Mesodermal cell (in vitro differentiated cells): ENCODE results near the gene TMEM11.
"Not testable (repeated sequence)": the region's sequence is repeated elsewhere in the genome, so short reads cannot be mapped to it uniquely, and the experiment has no call there.

Experiments used
- H3K27ac ChIP-seq: 2 replicates; pipeline ENCODE4 v1.7.0; 2013; ENCODE audit warnings: mild to moderate bottlenecking, low read depth, low read length, moderate library complexity; ENCODE audit not compliant: severe bottlenecking
- H3K36me3 ChIP-seq: 2 replicates; pipeline ENCODE4 v1.7.1; 2013; ENCODE audit warnings: mild to moderate bottlenecking, low read length, moderate library complexity; ENCODE audit not compliant: control insufficient read depth, insufficient read depth
- H3K4me1 ChIP-seq: one replicate; pipeline ENCODE4 v1.7.1; 2013; ENCODE audit warnings: mild to moderate bottlenecking, low read length; ENCODE audit not compliant: insufficient read depth, control insufficient read depth, poor library complexity, severe bottlenecking
- H3K4me3 ChIP-seq: 2 replicates; pipeline ENCODE4 v1.7.0; 2013; ENCODE audit warnings: low read length, control low read depth, mild to moderate bottlenecking; ENCODE audit not compliant: insufficient read depth, poor library complexity, severe bottlenecking; ENCODE audit errors: extremely low read depth
- H3K9me3 ChIP-seq: 2 replicates; pipeline ENCODE4 v1.7.1; 2013; ENCODE audit warnings: mild to moderate bottlenecking, low read length, moderate library complexity; ENCODE audit not compliant: control insufficient read depth
- WGBS, 2 experiments: methylation state at CpG; one replicate each; pipeline ENCODE4 v1.1.5; 2013; ENCODE audit warnings: missing lambda C conversion rate in 2 of 2; ENCODE audit not compliant: insufficient coverage in 2 of 2; 5-methylcytosine and 5-hydroxymethylcytosine counted together

Gene TMEM11

GRCh38 chr17:21194703-21195102, 19.3 kb downstream of the TMEM11 start:
- Histone ChIP-seq H3K27ac (no peak overlapping the region), H3K36me3 (peaks cover 70% of the 10 kb centered on the region), H3K9me3 (no peaks in the 10 kb centered on the region), H3K4me3 (no peak overlapping the region), H3K4me1 (peaks cover 3% of the 10 kb centered on the region)
- WGBS, 2 experiments, result 94 to 100% methylated on average over 3 of the region's 5 CpGs

GRCh38 chr17:21194226-21194625, 19.7 kb downstream of the TMEM11 start:
- Histone ChIP-seq H3K9me3 (no peaks in the 10 kb centered on the region), H3K4me3 (no peak overlapping the region), H3K4me1 (no peaks in the 10 kb centered on the region), H3K27ac (no peak overlapping the region), H3K36me3 (peaks cover 74% of the 10 kb centered on the region)
- 90 to 92% methylated on average over 7 to 8 of the region's 8 CpGs for WGBS, 2 experiments

- 87% methylated on average over 3 to 4 of the region's 5 CpGs for WGBS, 2 experiments
- peaks cover 78% of the 10 kb centered on the region for H3K36me3 ChIP-seq
These were observed 20.9 kb downstream of the TMEM11 start for GRCh38 chr17:21193031-21193430.

GRCh38 chr17:21192414-21192813, 21.5 kb downstream of the TMEM11 start:
- H3K27ac ChIP-seq, H3K9me3 ChIP-seq, H3K4me3 ChIP-seq, H3K4me1 ChIP-seq: not testable (repeated sequence)
- WGBS, 2 experiments, result 93 to 94% methylated on average over 5 to 7 of the region's 7 CpGs
- H3K36me3 ChIP-seq, result peaks cover 72% of the 10 kb centered on the region

More at GRCh38 chr17:21193031-21193430, 20.9 kb downstream of the TMEM11 start:
- H3K4me1 ChIP-seq, result no peaks in the 10 kb centered on the region
- no peak overlapping the region for H3K4me3 ChIP-seq
- no peaks in the 10 kb centered on the region for H3K9me3 ChIP-seq
- H3K27ac ChIP-seq, result no peak overlapping the region

- Histone ChIP-seq H3K9me3 (no peaks in the 10 kb centered on the region), H3K27ac (no peak overlapping the region), H3K36me3 (peaks cover 65% of the 10 kb centered on the region), H3K4me3 (no peak overlapping the region), H3K4me1 (no peaks in the 10 kb centered on the region)
- whole genome bisulfite sequencing, 2 experiments, result 83 to 100% methylated on average over 2 of the region's 2 CpGs
These were observed 22.3 kb downstream of the TMEM11 start for GRCh38 chr17:21191698-21192097.

- Histone ChIP-seq H3K9me3 (no peaks in the 10 kb centered on the region), H3K36me3 (peaks cover 54% of the 10 kb centered on the region), H3K27ac (no peak overlapping the region), H3K4me1 (no peaks in the 10 kb centered on the region), H3K4me3 (no peak overlapping the region)
- 87 to 97% methylated on average over 6 of the region's 6 CpGs for WGBS, 2 experiments
These were observed 23.9 kb downstream of the TMEM11 start for GRCh38 chr17:21190078-21190477.

GRCh38 chr17:21189361-21189760, 24.6 kb downstream of the TMEM11 start:
- Histone ChIP-seq H3K27ac (no peak overlapping the region), H3K4me3 (no peak overlapping the region), H3K9me3 (no peaks in the 10 kb centered on the region), H3K36me3 (peaks cover 56% of the 10 kb centered on the region), H3K4me1 (no peaks in the 10 kb centered on the region)
- 92 to 97% methylated on average over 4 of the region's 4 CpGs for WGBS, 2 experiments

GRCh38 chr17:21186399-21187187, 27.4 kb downstream of the TMEM11 start:
- Histone ChIP-seq H3K36me3 (peaks cover 39% of the 10 kb centered on the region), H3K9me3 (no peaks in the 10 kb centered on the region), H3K4me3 (no peak overlapping the region), H3K4me1 (no peaks in the 10 kb centered on the region), H3K27ac (no peak overlapping the region)
- WGBS, 2 experiments, result 74 to 79% methylated on average over 4 of the region's 6 CpGs

GRCh38 chr17:21185061-21185460, 28.9 kb downstream of the TMEM11 start:
- Histone ChIP-seq H3K27ac (no peak overlapping the region), H3K4me1 (no peaks in the 10 kb centered on the region), H3K4me3 (no peak overlapping the region), H3K9me3 (no peaks in the 10 kb centered on the region), H3K36me3 (peaks cover 35% of the 10 kb centered on the region)
- no CpG with 5 or more reads among the region's 1 CpG for WGBS, 2 experiments

- H3K9me3 ChIP-seq, result no peaks in the 10 kb centered on the region
- H3K27ac ChIP-seq, result no peak overlapping the region
- H3K36me3 ChIP-seq, result peaks cover 34% of the 10 kb centered on the region
- WGBS, 2 experiments, result 92 to 95% methylated on average over 2 to 3 of the region's 3 CpGs
- no peak overlapping the region for H3K4me3 ChIP-seq
- no peaks in the 10 kb centered on the region for H3K4me1 ChIP-seq
These were observed 29.4 kb downstream of the TMEM11 start for GRCh38 chr17:21184570-21184969.

- Histone ChIP-seq H3K4me3 (no peak overlapping the region), H3K9me3 (no peaks in the 10 kb centered on the region), H3K4me1 (no peaks in the 10 kb centered on the region), H3K36me3 (peaks cover 29% of the 10 kb centered on the region), H3K27ac (no peak overlapping the region)
- WGBS, 2 experiments, result 94 to 97% methylated on average over 5 of the region's 5 CpGs
These were observed 30.5 kb downstream of the TMEM11 start for GRCh38 chr17:21183468-21183867.
